Measurements from ENCODE around the gene IL2RA.

The IL2RA gene

GRCh38 chr10:6023661-6024333 lies 38.4 kb downstream of the IL2RA start:
- no peak overlapping the region for H3K27ac Mint-ChIP-seq
- H3K36me3 Mint-ChIP-seq, result peaks cover 73% of the 10 kb centered on the region
- no peak overlapping the region for H3K4me3 Mint-ChIP-seq
- no peak for ATAC-seq
- H3K4me1 Mint-ChIP-seq, result peaks cover 21% of the 10 kb centered on the region
- H3K9me3 Mint-ChIP-seq, result peaks cover 4% of the 10 kb centered on the region
- H3K27me3 Mint-ChIP-seq, result no peaks in the 10 kb centered on the region

GRCh38 chr10:6022660-6023059 lies 39.5 kb downstream of the IL2RA start:
- Mint-ChIP-seq H3K36me3 (peaks cover 67% of the 10 kb centered on the region), H3K9me3 (peaks cover 4% of the 10 kb centered on the region), H3K27me3 (no peaks in the 10 kb centered on the region), H3K4me3 (no peak overlapping the region), H3K4me1 (peaks cover 13% of the 10 kb centered on the region), H3K27ac (no peak overlapping the region)
- ATAC-seq, result no peak

GRCh38 chr10:6020826-6021225 lies 41.3 kb downstream of the IL2RA start:
- Mint-ChIP-seq H3K27me3 (no peaks in the 10 kb centered on the region), H3K36me3 (peaks cover 60% of the 10 kb centered on the region), H3K27ac (no peak overlapping the region), H3K4me3 (no peak overlapping the region), H3K4me1 (peaks cover 13% of the 10 kb centered on the region), H3K9me3 (peaks cover 4% of the 10 kb centered on the region)
- ATAC-seq, result no peak

GRCh38 chr10:6019796-6020195 lies 42.4 kb downstream of the IL2RA start:
- ATAC-seq, result no peak
- H3K27me3 Mint-ChIP-seq, result no peaks in the 10 kb centered on the region
- H3K4me1 Mint-ChIP-seq, result peaks cover 23% of the 10 kb centered on the region
- H3K9me3 Mint-ChIP-seq, result peaks cover 4% of the 10 kb centered on the region
- peaks cover 62% of the 10 kb centered on the region for H3K36me3 Mint-ChIP-seq
- H3K4me3 Mint-ChIP-seq, result no peak overlapping the region
- no peak overlapping the region for H3K27ac Mint-ChIP-seq

- Mint-ChIP-seq H3K36me3 (peaks cover 56% of the 10 kb centered on the region), H3K9me3 (peaks cover 4% of the 10 kb centered on the region), H3K4me3 (no peak overlapping the region), H3K27ac (peak overlapping the region; percentile 29), H3K4me1 (peaks cover 29% of the 10 kb centered on the region), H3K27me3 (no peaks in the 10 kb centered on the region)
- no peak for ATAC-seq
These were observed 43.0 kb downstream of the IL2RA start for GRCh38 chr10:6019010-6019782.

- ATAC-seq, result no peak
These were observed 43.7 kb downstream of the IL2RA start for GRCh38 chr10:6018422-6018821.

GRCh38 chr10:6017781-6018354 lies 44.3 kb downstream of the IL2RA start:
- Mint-ChIP-seq H3K27me3 (no peaks in the 10 kb centered on the region), H3K4me1 (peaks cover 33% of the 10 kb centered on the region), H3K4me3 (no peak overlapping the region), H3K9me3 (peaks cover 4% of the 10 kb centered on the region), H3K36me3 (peaks cover 51% of the 10 kb centered on the region), H3K27ac (no peak overlapping the region)
- no peak for ATAC-seq

More at GRCh38 chr10:6018422-6018821, 43.7 kb downstream of the IL2RA start:
- Mint-ChIP-seq H3K27me3 (no peaks in the 10 kb centered on the region), H3K27ac (peak overlapping the region; percentile 29), H3K4me3 (no peak overlapping the region), H3K36me3 (peaks cover 51% of the 10 kb centered on the region), H3K4me1 (peaks cover 33% of the 10 kb centered on the region), H3K9me3 (peaks cover 4% of the 10 kb centered on the region)

- peaks cover 34% of the 10 kb centered on the region for H3K36me3 Mint-ChIP-seq
- peak; percentile 61 for ATAC-seq
- peaks cover 4% of the 10 kb centered on the region for H3K9me3 Mint-ChIP-seq
- H3K4me1 Mint-ChIP-seq, result peaks cover 34% of the 10 kb centered on the region
- H3K27me3 Mint-ChIP-seq, result no peaks in the 10 kb centered on the region
- H3K4me3 Mint-ChIP-seq, result no peak overlapping the region
- peak overlapping the region; percentile 75 for H3K27ac Mint-ChIP-seq
These were observed 47.9 kb downstream of the IL2RA start for GRCh38 chr10:6014241-6014761.

- H3K27ac Mint-ChIP-seq, result peak overlapping the region; percentile 75
- H3K4me3 Mint-ChIP-seq, result no peak overlapping the region
- no peak for ATAC-seq
- no peaks in the 10 kb centered on the region for H3K27me3 Mint-ChIP-seq
- peaks cover 34% of the 10 kb centered on the region for H3K4me1 Mint-ChIP-seq
- peaks cover 27% of the 10 kb centered on the region for H3K36me3 Mint-ChIP-seq
- H3K9me3 Mint-ChIP-seq, result no peaks in the 10 kb centered on the region
These were observed 48.6 kb downstream of the IL2RA start for GRCh38 chr10:6013413-6014192.

- H3K27me3 Mint-ChIP-seq, result no peaks in the 10 kb centered on the region
- H3K4me3 Mint-ChIP-seq, result no peak overlapping the region
- H3K4me1 Mint-ChIP-seq, result peaks cover 40% of the 10 kb centered on the region
These were observed 49.9 kb downstream of the IL2RA start for GRCh38 chr10:6012121-6012905.

GRCh38 chr10:6011558-6011957 lies 50.6 kb downstream of the IL2RA start:
- H3K4me1 Mint-ChIP-seq, result peaks cover 40% of the 10 kb centered on the region
- no peak overlapping the region for H3K4me3 Mint-ChIP-seq
- peaks cover 36% of the 10 kb centered on the region for H3K36me3 Mint-ChIP-seq
- peaks cover under 1% of the 10 kb centered on the region for H3K27me3 Mint-ChIP-seq
- ATAC-seq, result no peak
- no peak overlapping the region for H3K27ac Mint-ChIP-seq
- H3K9me3 Mint-ChIP-seq, result no peaks in the 10 kb centered on the region

More at GRCh38 chr10:6012121-6012905, 49.9 kb downstream of the IL2RA start:
- H3K36me3 Mint-ChIP-seq, result peaks cover 35% of the 10 kb centered on the region
- no peak overlapping the region for H3K27ac Mint-ChIP-seq
- no peaks in the 10 kb centered on the region for H3K9me3 Mint-ChIP-seq
- no peak for ATAC-seq

GRCh38 chr10:6010569-6010968 lies 51.6 kb downstream of the IL2RA start:
- no peak for ATAC-seq
- Mint-ChIP-seq H3K4me1 (peaks cover 38% of the 10 kb centered on the region), H3K27me3 (peaks cover 10% of the 10 kb centered on the region), H3K36me3 (peaks cover 30% of the 10 kb centered on the region), H3K4me3 (no peak overlapping the region), H3K27ac (no peak overlapping the region), H3K9me3 (no peaks in the 10 kb centered on the region)

- no peak for ATAC-seq
- H3K27me3 Mint-ChIP-seq, result peaks cover 12% of the 10 kb centered on the region
- H3K4me3 Mint-ChIP-seq, result no peak overlapping the region
- no peak overlapping the region for H3K27ac Mint-ChIP-seq
- H3K4me1 Mint-ChIP-seq, result peaks cover 32% of the 10 kb centered on the region
- H3K36me3 Mint-ChIP-seq, result peaks cover 28% of the 10 kb centered on the region
- H3K9me3 Mint-ChIP-seq, result no peaks in the 10 kb centered on the region
These were observed 52.2 kb downstream of the IL2RA start for GRCh38 chr10:6009961-6010360.

GRCh38 chr10:6009150-6009549 lies 53.0 kb downstream of the IL2RA start:
- Mint-ChIP-seq H3K4me3 (no peak overlapping the region), H3K36me3 (peaks cover 28% of the 10 kb centered on the region), H3K27ac (no peak overlapping the region), H3K4me1 (peaks cover 24% of the 10 kb centered on the region), H3K9me3 (no peaks in the 10 kb centered on the region), H3K27me3 (peaks cover 20% of the 10 kb centered on the region)
- ATAC-seq, result peak; percentile 65

Measured in stimulated activated memory B cell treated with anti-CD40 and anti-IgM and Interleukin-4, amounts not matched to agents 10 μg/mL and 1 μg/mL and 100 μg/mL, for 72 hours (primary cell).